ENCODE results near the gene DDX56. TPM values are rescaled to one million over a fixed set of nuclear protein-coding genes. Genes with fewer than 3 reads are reported as not detected.
A peak's percentile ranks its signal among the peaks of the same experiment; 100 is the strongest.

Gene DDX56
- total RNA-seq, 1 experiment from 2014 or later = 119 TPM

- intact Hi-C loops (cut with micrococcal nuclease) = no loop called here
- TF ChIP-seq EZH2phosphoT487 (IDR thresholded peaks at IDR 0.05; ENCODE audit: borderline replicate concordance, low read length) = no peak
- TF ChIP-seq CTCF (conservative IDR thresholded peaks at IDR 0.05; ENCODE audit: low read depth, low read length) = no peak
- TF ChIP-seq EZH2 (IDR thresholded peaks at IDR 0.05; ENCODE audit: low read length, unreplicated experiment) = no peak
- Histone ChIP-seq H3K27me3 (ENCODE audit: low read length) (no peaks in the 10 kb centered on the region), H3K4me1 (ENCODE audit: insufficient read depth, low read length) (peaks cover 39% of the 10 kb centered on the region), H3K9me2 (replicated peaks; ENCODE audit: low read length) (no peaks in the 10 kb centered on the region), H3F3A (ENCODE audit: low read length, unreplicated experiment) (no peaks in the 10 kb centered on the region), H3K9me3 (ENCODE audit: low read length) (no peaks in the 10 kb centered on the region), H3K36me3 (ENCODE audit: low read depth, low read length) (peaks cover 27% of the 10 kb centered on the region), H4K20me1 (ENCODE audit: low read length) (no peaks in the 10 kb centered on the region), H3K4me2 (ENCODE audit: low read length) (no peak overlapping the region), H3K4me3 (ENCODE audit: low read length) (no peak overlapping the region), H3K27ac (ENCODE audit: low read length) (0 out of 2 replicates have a peak overlapping the region, but pooled peaks have one; percentile 5), H3K79me2 (ENCODE audit: low read length) (peaks cover 81% of the 10 kb centered on the region), H3K9ac (ENCODE audit: low read length) (no peak overlapping the region), H2AFZ (ENCODE audit: low read length) (no peak overlapping the region)
- no peak for ATAC-seq
- ChIA-PET POLR2A (ENCODE audit: unreplicated experiment) (no interaction called here), CTCF (no interaction called here)
- no TSS peak for BruUV-seq (replicated peaks)
- DNase-seq = no peak
Measured at GRCh38 chr7:44621750-44622103, 48.0 kb upstream of the DDX56 start.

- Histone ChIP-seq H3K27me3 (ENCODE audit: low read length) (no peaks in the 10 kb centered on the region), H3K9me3 (ENCODE audit: low read length) (no peaks in the 10 kb centered on the region), H4K20me1 (ENCODE audit: low read length) (no peaks in the 10 kb centered on the region), H3K36me3 (ENCODE audit: low read depth, low read length) (peaks cover 26% of the 10 kb centered on the region), H3K9ac (ENCODE audit: low read length) (no peak overlapping the region), H3K4me2 (ENCODE audit: low read length) (no peak overlapping the region), H3K79me2 (ENCODE audit: low read length) (peaks cover 83% of the 10 kb centered on the region), H3K27ac (ENCODE audit: low read length) (peak overlapping the region; percentile 44), H3K9me2 (replicated peaks; ENCODE audit: low read length) (no peaks in the 10 kb centered on the region), H3F3A (ENCODE audit: low read length, unreplicated experiment) (no peaks in the 10 kb centered on the region), H3K4me1 (ENCODE audit: insufficient read depth, low read length) (peaks cover 39% of the 10 kb centered on the region), H2AFZ (ENCODE audit: low read length) (no peak overlapping the region), H3K4me3 (ENCODE audit: low read length) (no peak overlapping the region)
- TF ChIP-seq EZH2 (IDR thresholded peaks at IDR 0.05; ENCODE audit: low read length, unreplicated experiment) (no peak), CTCF (conservative IDR thresholded peaks at IDR 0.05; ENCODE audit: low read depth, low read length) (no peak), EZH2phosphoT487 (IDR thresholded peaks at IDR 0.05; ENCODE audit: borderline replicate concordance, low read length) (no peak)
- TSS peak; percentile 74 for BruUV-seq (replicated peaks)
- intact Hi-C loops (cut with micrococcal nuclease) = no loop called here
- DNase-seq (peak; percentile 53), ATAC-seq (peak; percentile 70)
- ChIA-PET POLR2A (ENCODE audit: unreplicated experiment) (interaction anchor here (0.6 kb wide), 1 partner anchor 14 kb away, joined by 15 read pairs; no protein-coding TSS in a partner anchor), CTCF (no interaction called here)
Measured at GRCh38 chr7:44621034-44621749, 47.5 kb upstream of the DDX56 start.

- no peaks in the 10 kb centered on the region for H3K9me3 ChIP-seq (ENCODE audit: low read length)
- POLR2A ChIA-PET (ENCODE audit: unreplicated experiment) = no interaction called here
- BruUV-seq (replicated peaks) = no TSS peak
- no peaks in the 10 kb centered on the region for H3F3A ChIP-seq (ENCODE audit: low read length, unreplicated experiment)
- intact Hi-C loops (cut with micrococcal nuclease) = no loop called here
- H3K4me1 ChIP-seq (ENCODE audit: insufficient read depth, low read length) = peaks cover 39% of the 10 kb centered on the region
- H3K9ac ChIP-seq (ENCODE audit: low read length) = peak overlapping the region; percentile 62
- no peak overlapping the region for H2AFZ ChIP-seq (ENCODE audit: low read length)
- H3K36me3 ChIP-seq (ENCODE audit: low read depth, low read length) = peaks cover 8% of the 10 kb centered on the region
- H3K79me2 ChIP-seq (ENCODE audit: low read length) = peaks cover 97% of the 10 kb centered on the region
- no peak for TF ChIP-seq CTCF (conservative IDR thresholded peaks at IDR 0.05; ENCODE audit: low read depth, low read length)
- no peak for TF ChIP-seq EZH2 (IDR thresholded peaks at IDR 0.05; ENCODE audit: low read length, unreplicated experiment)
- no peak for TF ChIP-seq EZH2phosphoT487 (IDR thresholded peaks at IDR 0.05; ENCODE audit: borderline replicate concordance, low read length)
- H4K20me1 ChIP-seq (ENCODE audit: low read length) = no peaks in the 10 kb centered on the region
- CTCF ChIA-PET = no interaction called here
- peak overlapping the region; percentile 85 for H3K27ac ChIP-seq (ENCODE audit: low read length)
- H3K9me2 ChIP-seq (replicated peaks; ENCODE audit: low read length) = no peaks in the 10 kb centered on the region
- peak; percentile 86 for DNase-seq
- H3K4me2 ChIP-seq (ENCODE audit: low read length) = peak overlapping the region; percentile 82
- H3K27me3 ChIP-seq (ENCODE audit: low read length) = no peaks in the 10 kb centered on the region
- ATAC-seq = peak; percentile 71
- peak overlapping the region; percentile 49 for H3K4me3 ChIP-seq (ENCODE audit: low read length)
Measured at GRCh38 chr7:44618753-44619152, 45.0 kb upstream of the DDX56 start.
